Heart left ventricle (tissue), 16 donors: ENCODE results near the gene CBX5. TPM values are rescaled to one million over a fixed set of nuclear protein-coding genes. Genes with fewer than 3 reads are reported as not detected.
"Not testable (repeated sequence)": the region's sequence is repeated elsewhere in the genome, so short reads cannot be mapped to it uniquely, and the experiment has no call there.

Experiments
- ATAC-seq, 4 donors: fragments of 200-7000 bp; cut with Tn5 transposase; one replicate each; pipeline ENCODE4 v1.9.1; 2020 to 2022; ENCODE audit warnings: moderate library complexity in 4 of 4, mild to moderate bottlenecking in 3 of 4, moderate number of reproducible peaks in 1 of 4
- DNase-seq, 5 donors: peaks; one replicate each; pipeline ENCODE4 v3.0.0-alpha.2; 2020
- H3K27ac ChIP-seq, 12 donors: fragments of 200-600 bp; sonication (generic) in 4 of 12; one replicate each; pipeline versions ENCODE4 v1.5.0 to v1.8.0; 2016 to 2022; ENCODE audit warnings: mild to moderate bottlenecking in 2 of 12
- H3K27me3 ChIP-seq, 9 donors: fragments of 200-600 bp; sonication (generic) in 2 of 9; one replicate each; pipeline versions ENCODE4 v1.5.1 to v1.8.0; 2016 to 2022; ENCODE audit warnings: mild to moderate bottlenecking in 3 of 9
- H3K36me3 ChIP-seq, 9 donors: fragments of 200-600 bp; sonication (generic) in 2 of 9; one replicate each; pipeline versions ENCODE4 v1.5.0 to v1.8.0; 2018 to 2022; ENCODE audit warnings: mild to moderate bottlenecking in 2 of 9
- H3K4me1 ChIP-seq, 12 donors: fragments of 200-600 bp; sonication (generic) in 4 of 12; one replicate each; pipeline versions ENCODE4 v1.5.0 to v1.8.0; 2016 to 2022; ENCODE audit warnings: mild to moderate bottlenecking in 3 of 12
- H3K4me3 ChIP-seq, 12 donors: fragments of 200-600 bp; sonication (generic) in 4 of 12; one replicate each; pipeline versions ENCODE4 v1.5.0 to v1.8.0; 2017 to 2022; ENCODE audit warnings: mild to moderate bottlenecking in 9 of 12, moderate library complexity in 4 of 12
- H3K9me3 ChIP-seq, 12 donors: fragments of 200-600 bp; sonication (generic) in 4 of 12; one replicate each; pipeline versions ENCODE4 v1.5.0 to v1.8.0; 2016 to 2022; ENCODE audit warnings: mild to moderate bottlenecking in 1 of 12
- POLR2A ChIP-seq, 2 donors: fragments of 450-650 bp; IDR thresholded peaks; one replicate each; pipeline ENCODE4 v1.6.1; 2017; ENCODE audit warnings: antibody characterized with exemption in 2 of 2, mild to moderate bottlenecking in 2 of 2, moderate library complexity in 2 of 2
- WGBS, 4 donors: extraction: QIAGEN DNeasy Blood & Tissue Kit in 2 of 4; methylation state at CpG; one replicate each; pipeline versions ENCODE4 v1.1.5 to v1.1.7; 2013 to 2018; 5-methylcytosine and 5-hydroxymethylcytosine counted together
- intact Hi-C, 10 donors: fragments of 100-400 bp; cut with DNase I; formaldehyde crosslinking; loops; one replicate each; pipeline versions ENCODE4 v1.11.1 to v1.14.2; 2022
- polyA plus RNA-seq, 2 donors: library from polyadenylated mRNA; stranded (reverse); fragments of 200-250 nt; gene quantifications; one replicate each; pipeline ENCODE4 v1.2.3, GENCODE V29; 2013
- total RNA-seq, 9 donors: library from RNA; depleted of rRNA in 2 of 9; stranded (reverse); fragments of >200 nt in 2 of 9; fragmentation: NEBNext Ultra II Directional in 3 of 9; extraction: Animal tissue kit (Norgen Biotek cat#: 25700) in 3 of 9; gene quantifications; one replicate each; pipeline versions ENCODE4 v1.1.0 to v1.2.4, GENCODE V29; 2016 to 2023
- TF ChIP-seq, protein P1 (sequence below), 12 donors: fragments of 200-600 bp; sonication (generic) in 4 of 12; IDR thresholded peaks; one replicate each; pipeline versions ENCODE4 v1.5.0 to v1.8.0; 2018 to 2022; ENCODE audit warnings: antibody characterized with exemption in 12 of 12, mild to moderate bottlenecking in 5 of 12
- donor health status: ischemic (EF 13 %, LVEDD 7.1; RV severe dilation, severe dysfunction).
- donor health status: healthy with polysubstance abuse.
- donor health status: DM: no; HTN: yes; CAD: no.
- donor health status: DM: no; HTN: no; CAD: no.
- donor health status: ischemic (EF 25% LVEDD 6.9; RV normal size, moderate dysfunction).
- donor health status: ischemic (EF 25% LVEDD 5.7; RV mildly dilated, moderate dysfunction).
- donor health status: healthy.
- donor health status: DM: yes; HTN: yes; CAD: no.
- donor health status: ischemic (EF 35%, LVEDD 5.7; RV mildly dilated, moderate dysfunction).
- donor health status: nonischemic (EF 11% LVEDD 7.7; RV severe dilation, severe dysfunction).
- donor health status: DM: yes; HTN: yes; CAD: no.
- donor health status: PGD.
- donor health status: ischemic (EF 29% LVEDD 5.4; RV normal size, mild dysfunction).
- donor health status: nonischemic (EF 23%, LVEDD 6.1; RV moderate dilation, normal function).

Gene CBX5
- total and polyA plus RNA-seq, 11 donors = 18.4 to 59.5 (median 39.9) TPM

- no peak overlapping the region for H3K27ac ChIP-seq
- TF ChIP-seq POLR2A (IDR thresholded peaks at IDR 0.05) = no peak
- TF ChIP-seq, protein P1, sequence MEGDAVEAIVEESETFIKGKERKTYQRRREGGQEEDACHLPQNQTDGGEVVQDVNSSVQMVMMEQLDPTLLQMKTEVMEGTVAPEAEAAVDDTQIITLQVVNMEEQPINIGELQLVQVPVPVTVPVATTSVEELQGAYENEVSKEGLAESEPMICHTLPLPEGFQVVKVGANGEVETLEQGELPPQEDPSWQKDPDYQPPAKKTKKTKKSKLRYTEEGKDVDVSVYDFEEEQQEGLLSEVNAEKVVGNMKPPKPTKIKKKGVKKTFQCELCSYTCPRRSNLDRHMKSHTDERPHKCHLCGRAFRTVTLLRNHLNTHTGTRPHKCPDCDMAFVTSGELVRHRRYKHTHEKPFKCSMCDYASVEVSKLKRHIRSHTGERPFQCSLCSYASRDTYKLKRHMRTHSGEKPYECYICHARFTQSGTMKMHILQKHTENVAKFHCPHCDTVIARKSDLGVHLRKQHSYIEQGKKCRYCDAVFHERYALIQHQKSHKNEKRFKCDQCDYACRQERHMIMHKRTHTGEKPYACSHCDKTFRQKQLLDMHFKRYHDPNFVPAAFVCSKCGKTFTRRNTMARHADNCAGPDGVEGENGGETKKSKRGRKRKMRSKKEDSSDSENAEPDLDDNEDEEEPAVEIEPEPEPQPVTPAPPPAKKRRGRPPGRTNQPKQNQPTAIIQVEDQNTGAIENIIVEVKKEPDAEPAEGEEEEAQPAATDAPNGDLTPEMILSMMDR (IDR thresholded peaks at IDR 0.05) = no peak
- H3K36me3 ChIP-seq = peaks cover 0 to 83% (median 54%) of the 10 kb centered on the region in 9 donors
- intact Hi-C loops = no loop called here
- no peak overlapping the region for H3K4me3 ChIP-seq
- no peak for ATAC-seq
- H3K27me3 ChIP-seq = no peaks in the 10 kb centered on the region
- H3K4me1 ChIP-seq = peaks cover 0 to 10% (median 0%) of the 10 kb centered on the region in 12 donors
- no peaks in the 10 kb centered on the region for H3K9me3 ChIP-seq
- no peak for DNase-seq
Observed at GRCh38 chr12:54239620-54240019, 40.3 kb downstream of the CBX5 start.

DNA sequence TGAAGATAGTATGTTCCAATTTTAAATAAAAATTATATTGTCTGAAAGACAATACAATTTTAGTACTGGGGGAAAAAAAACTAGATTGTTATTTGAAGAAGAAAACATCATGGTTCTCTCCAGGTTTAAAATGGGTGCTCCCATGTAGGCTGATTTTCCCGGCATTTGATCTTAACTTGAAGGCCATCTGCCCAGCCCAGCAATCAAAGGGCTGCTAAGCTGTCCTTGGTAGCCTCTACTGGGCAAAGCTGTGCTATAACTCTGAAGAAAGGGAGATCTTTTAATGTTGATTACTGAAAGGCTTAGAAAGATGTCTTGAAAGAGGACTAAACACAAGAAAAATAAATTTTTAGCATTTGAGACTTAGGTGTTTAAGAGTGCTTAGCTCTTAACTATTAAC is 41.4 kb downstream of the CBX5 start:
- no peak overlapping the region for H3K27ac ChIP-seq
- H3K4me3 ChIP-seq = no peak overlapping the region
- 61 to 92% (median 85%) methylated on average over 1 of the region's 1 CpG for WGBS, 4 donors
- H3K36me3 ChIP-seq = peaks cover 0 to 72% (median 43%) of the 10 kb centered on the region in 9 donors
- no peaks in the 10 kb centered on the region for H3K9me3 ChIP-seq
- no peaks in the 10 kb centered on the region for H3K27me3 ChIP-seq
- DNase-seq = no peak
- TF ChIP-seq POLR2A (IDR thresholded peaks at IDR 0.05) = no peak
- TF ChIP-seq, protein P1 (IDR thresholded peaks at IDR 0.05) = no peak
- H3K4me1 ChIP-seq = peaks cover 0 to 10% (median 0%) of the 10 kb centered on the region in 12 donors
- ATAC-seq = no peak
- intact Hi-C loops = no loop called here

- TF ChIP-seq, protein P1 (IDR thresholded peaks at IDR 0.05) = no peak
- TF ChIP-seq POLR2A (IDR thresholded peaks at IDR 0.05) = no peak
- H3K4me3 ChIP-seq = no peak overlapping the region
- H3K36me3 ChIP-seq = peaks cover 0 to 24% (median 3%) of the 10 kb centered on the region in 9 donors
- intact Hi-C loops = no loop called here
- H3K9me3 ChIP-seq = no peaks in the 10 kb centered on the region
- 89 to 100% (median 95%) methylated on average over 2 of the region's 2 CpGs for WGBS, 4 donors
- H3K27ac ChIP-seq = no peak overlapping the region
- ATAC-seq (no peak), DNase-seq (no peak)
- H3K4me1 ChIP-seq = peaks cover 0 to 30% (median 10%) of the 10 kb centered on the region in 12 donors
- H3K27me3 ChIP-seq = no peaks in the 10 kb centered on the region
Observed at GRCh38 chr12:54232790-54233189, 47.1 kb downstream of the CBX5 start.

DNA sequence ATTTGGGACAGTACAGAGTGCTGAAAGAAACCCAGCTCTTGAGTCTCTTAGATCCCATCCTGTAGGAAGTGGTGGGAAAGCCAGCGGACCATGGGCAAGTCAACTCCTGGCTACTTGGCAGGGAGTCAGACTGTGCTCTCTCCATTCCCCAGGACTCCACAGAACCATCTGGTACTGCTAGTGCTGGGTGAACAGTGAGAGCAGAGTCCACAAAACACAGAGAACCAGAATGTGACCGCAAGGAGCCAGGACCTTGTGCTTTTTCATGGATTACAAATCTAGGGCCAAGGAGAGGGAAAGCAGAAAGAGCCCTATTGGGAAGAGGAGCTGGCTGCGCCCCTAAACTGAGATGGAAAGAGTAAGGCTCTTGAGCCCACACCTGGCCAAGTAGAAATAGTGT is 48.7 kb downstream of the CBX5 start:
- DNase-seq, intact Hi-C loops, H3K36me3 ChIP-seq, H3K4me3 ChIP-seq, H3K9me3 ChIP-seq, H3K27me3 ChIP-seq: not testable (repeated sequence)
- Histone ChIP-seq H3K4me1 (peaks cover 0 to 36% (median 10%) of the 10 kb centered on the region in 12 donors), H3K27ac (peak overlapping the region in 1 of 12 donors; percentile 0)
- WGBS, 4 donors = 83 to 91% (median 89%) methylated on average over 3 of the region's 3 CpGs
- ATAC-seq = peak in 1 of 4 donors; percentile 16

- DNase-seq (no peak), ATAC-seq (no peak)
- intact Hi-C loops = no loop called here
Observed at GRCh38 chr12:54230555-54230954, 49.4 kb downstream of the CBX5 start.

More at GRCh38 chr12:54230555-54230954, 49.4 kb downstream of the CBX5 start:
- TF ChIP-seq POLR2A (IDR thresholded peaks at IDR 0.05) = no peak
- TF ChIP-seq, protein P1 (IDR thresholded peaks at IDR 0.05) = no peak
- H3K9me3 ChIP-seq = no peaks in the 10 kb centered on the region
- H3K27ac ChIP-seq = peak overlapping the region in 6 of 12 donors; percentile 35 to 72 (median 52)
- WGBS, 4 donors = 66 to 77% (median 72%) methylated on average over 2 of the region's 2 CpGs
- peaks cover 0 to 36% (median 10%) of the 10 kb centered on the region in 12 donors for H3K4me1 ChIP-seq
- H3K36me3 ChIP-seq = peaks cover 0 to 3% (median 0%) of the 10 kb centered on the region in 9 donors
- H3K4me3 ChIP-seq = no peak overlapping the region
- H3K27me3 ChIP-seq = no peaks in the 10 kb centered on the region
